SK-N-DZ (cell line): ENCODE measurements around the gene SEMA5B.

Source experiments
- DNase-seq: peaks from one replicate; pipeline ENCODE4 v3.0.0-alpha.2; 2015; ENCODE audit warnings: low spot score

The SEMA5B gene

GRCh38 chr3:123054931-123055330 lies 27.4 kb upstream of the SEMA5B start:
- peak; percentile 69 for DNase-seq

GRCh38 chr3:123054109-123054778 lies 26.7 kb upstream of the SEMA5B start:
- DNase-seq = peak; percentile 69

DNA sequence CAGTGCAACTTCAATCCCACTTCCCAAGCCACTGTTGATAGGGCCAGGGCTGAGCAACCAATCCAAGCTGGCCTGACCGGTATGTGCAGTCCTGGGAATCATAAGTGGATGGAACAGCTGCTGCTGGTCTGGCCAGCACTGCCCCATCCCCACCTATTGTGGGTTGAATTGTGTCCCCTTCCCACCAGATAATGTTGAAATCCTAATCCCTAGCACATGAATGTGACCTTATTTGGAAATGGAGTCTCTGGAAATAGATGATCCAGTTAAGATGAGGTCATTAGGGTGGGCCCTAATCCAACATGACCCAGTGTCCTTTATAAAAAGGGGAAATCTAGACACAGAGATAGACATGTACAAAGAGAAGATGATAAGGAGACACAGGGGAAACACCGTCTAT lies 25.5 kb upstream of the SEMA5B start:
- DNase-seq = no peak

DNA sequence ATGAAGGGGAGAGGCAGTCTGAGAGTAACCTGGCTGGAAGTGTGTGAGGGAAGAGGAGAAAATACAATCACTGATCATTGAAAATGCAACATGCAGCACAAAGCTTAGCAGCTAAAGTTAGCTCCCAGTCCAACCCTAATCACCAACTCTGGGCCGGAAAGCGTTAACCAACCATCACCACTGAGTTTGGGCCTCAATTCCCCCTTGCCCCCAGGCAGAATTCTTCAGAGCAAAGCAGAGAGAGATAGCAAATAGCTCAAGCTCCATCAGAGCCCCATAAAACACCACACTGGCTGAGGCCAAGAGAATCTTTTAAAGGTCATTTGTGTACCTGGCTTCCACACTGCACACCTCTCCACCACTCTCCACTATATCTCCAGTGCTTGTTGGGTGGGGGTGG lies 23.1 kb upstream of the SEMA5B start:
- DNase-seq = no peak

GRCh38 chr3:123048480-123049237 lies 21.1 kb upstream of the SEMA5B start:
- DNase-seq = no peak

GRCh38 chr3:123047062-123047319 lies 19.4 kb upstream of the SEMA5B start:
- no peak for DNase-seq

DNA sequence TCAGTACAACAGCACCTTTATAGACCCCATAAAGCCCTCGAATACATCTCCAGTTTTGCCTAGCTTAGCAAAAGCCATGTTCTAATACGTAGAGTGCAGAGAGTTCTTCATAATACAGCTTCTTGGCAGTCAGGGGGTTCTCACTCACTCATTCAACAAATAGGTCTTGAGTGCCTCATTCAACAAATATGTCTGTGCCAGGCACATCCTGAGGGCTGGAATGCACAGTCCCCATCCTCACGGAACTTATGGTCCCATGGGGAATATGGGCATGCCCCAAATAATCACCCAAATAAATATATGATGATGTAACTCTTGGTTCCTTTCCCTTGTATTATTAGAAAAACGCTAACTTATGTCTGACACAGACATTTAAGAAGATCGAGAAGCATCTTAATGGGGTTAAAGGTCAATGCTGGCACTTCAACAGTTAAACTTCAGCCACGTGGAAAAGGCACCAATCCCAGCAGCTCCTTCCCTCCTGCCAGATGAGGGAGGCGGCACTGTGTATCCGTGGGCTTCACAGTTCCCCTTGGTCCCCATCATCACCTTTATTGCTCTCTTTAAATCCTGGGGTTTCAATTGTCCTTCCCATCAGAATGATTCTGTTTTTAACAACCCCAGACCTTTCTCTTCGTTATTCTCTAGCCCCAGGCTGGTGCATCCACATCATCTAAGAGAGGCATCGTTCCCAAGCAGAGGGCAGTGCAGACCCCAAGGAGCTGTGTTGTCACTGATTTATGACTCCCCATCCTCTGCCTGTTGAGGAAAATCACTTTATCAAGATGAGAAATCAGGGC lies 18.9 kb upstream of the SEMA5B start:
- DNase-seq = peak; percentile 90

DNA sequence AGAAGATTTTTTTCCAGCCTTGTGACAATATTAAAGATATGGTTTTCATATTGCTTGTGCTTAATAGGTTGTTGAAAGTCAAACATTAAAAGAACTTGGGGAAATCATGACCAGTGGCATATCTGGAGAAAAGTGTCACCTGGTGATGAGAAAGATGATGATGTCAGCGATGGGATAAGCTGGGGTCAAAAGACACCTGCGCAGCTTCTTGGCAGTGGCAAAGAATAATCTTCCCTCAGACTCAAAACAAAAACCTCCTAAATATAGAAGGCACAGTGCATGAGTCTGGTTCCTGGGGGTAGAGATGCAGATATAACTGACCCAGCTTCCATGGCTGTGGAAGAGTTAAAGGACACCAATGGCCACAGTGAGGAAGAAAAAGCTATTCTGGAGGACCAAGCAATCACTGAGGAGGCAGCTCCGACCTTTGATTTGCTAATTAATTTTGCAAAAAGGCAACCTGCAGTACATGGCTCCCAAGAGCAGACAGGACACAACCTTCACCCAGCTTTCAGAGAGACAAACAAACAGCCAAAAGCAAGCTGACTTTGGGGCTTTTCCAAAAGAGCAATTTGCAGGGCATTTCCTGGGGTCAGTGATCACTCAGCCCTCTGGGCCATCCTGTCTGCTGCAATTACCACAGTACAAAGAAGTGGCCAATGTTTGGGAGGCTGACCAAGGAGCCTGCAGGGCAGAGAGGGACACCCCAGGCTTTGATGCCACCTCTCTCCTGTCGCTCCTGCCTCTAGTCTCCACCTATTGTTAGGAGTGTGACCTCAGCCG lies 17.6 kb upstream of the SEMA5B start:
- DNase-seq = no peak

DNA sequence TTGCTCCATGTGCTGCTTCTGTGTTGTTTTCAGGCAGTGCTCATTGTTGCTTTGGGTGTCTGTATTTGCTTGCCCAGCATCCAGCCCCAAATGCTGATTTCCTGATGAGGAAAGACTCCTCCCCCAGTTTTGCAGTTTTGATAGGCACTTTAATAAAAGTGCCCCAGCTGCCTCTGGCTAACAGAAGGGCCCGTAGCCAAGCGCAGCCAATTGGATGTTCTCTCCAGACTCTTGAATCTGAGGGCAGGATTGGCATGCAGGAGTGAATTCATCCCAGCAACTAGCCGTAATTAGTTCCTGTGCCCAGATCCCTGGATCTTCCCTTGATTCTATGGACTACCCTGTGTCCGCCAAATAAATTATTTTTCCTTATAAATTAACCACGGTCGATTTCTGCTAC lies 14.8 kb upstream of the SEMA5B start:
- no peak for DNase-seq

DNA sequence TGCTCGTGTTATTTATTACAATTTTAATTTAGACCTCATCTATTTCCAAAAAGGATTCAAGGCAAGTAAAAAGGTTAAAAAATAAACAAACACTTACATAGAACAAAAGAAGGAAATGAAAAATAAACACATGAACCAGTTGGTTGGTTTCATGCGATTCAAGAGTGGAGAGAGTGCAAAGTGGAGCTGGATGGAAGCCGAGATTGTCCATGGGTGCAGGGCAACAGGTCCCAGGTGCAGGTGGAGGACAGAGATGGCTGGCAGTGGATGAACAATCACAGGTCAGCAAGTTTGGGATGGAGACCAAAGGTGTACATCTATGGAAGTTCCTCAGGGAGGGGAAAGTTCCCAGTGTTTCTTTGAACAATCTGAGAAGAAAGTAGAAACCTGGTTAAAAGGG lies 11.6 kb upstream of the SEMA5B start:
- no peak for DNase-seq

DNA sequence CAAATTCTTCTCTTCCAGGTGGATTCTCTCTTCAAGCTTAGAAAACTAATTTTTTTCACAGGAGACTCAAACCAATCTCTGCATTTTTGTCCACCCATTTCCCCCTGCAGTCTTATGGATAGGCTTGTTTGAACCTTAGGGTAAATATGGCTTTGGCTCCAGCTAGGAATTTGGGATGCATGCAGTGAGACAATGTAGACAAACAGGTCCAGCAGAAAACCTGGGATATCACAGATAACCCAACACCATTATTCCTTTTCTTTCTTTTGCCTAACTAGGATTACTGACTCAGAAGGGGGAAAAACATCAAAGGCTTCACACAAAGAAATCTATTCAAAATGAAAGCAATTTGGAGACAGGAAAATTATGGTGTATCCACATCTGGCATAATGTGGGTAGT lies 11.2 kb upstream of the SEMA5B start:
- no peak for DNase-seq

DNA sequence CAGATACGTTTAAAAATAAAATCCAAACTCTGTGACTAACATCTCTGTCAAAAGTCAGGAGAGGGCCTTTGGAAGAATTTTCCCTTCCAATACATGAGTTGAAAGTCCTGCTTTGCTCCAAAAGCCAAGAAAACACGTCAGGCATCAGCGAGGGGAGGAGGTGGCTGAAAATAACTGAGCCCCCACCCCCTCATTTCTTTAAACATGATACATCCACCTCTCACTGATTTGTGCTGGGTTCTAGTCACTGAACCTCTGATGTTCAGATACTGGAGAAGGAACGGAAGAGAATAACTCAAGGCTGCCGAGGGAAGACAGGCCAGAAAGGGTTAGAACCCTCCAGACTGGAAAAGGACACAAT lies 9.4 kb upstream of the SEMA5B start:
- DNase-seq = no peak

GRCh38 chr3:123036352-123037014 lies 8.9 kb upstream of the SEMA5B start:
- DNase-seq = peak; percentile 66

GRCh38 chr3:123034996-123035395 lies 7.4 kb upstream of the SEMA5B start:
- DNase-seq = no peak

DNA sequence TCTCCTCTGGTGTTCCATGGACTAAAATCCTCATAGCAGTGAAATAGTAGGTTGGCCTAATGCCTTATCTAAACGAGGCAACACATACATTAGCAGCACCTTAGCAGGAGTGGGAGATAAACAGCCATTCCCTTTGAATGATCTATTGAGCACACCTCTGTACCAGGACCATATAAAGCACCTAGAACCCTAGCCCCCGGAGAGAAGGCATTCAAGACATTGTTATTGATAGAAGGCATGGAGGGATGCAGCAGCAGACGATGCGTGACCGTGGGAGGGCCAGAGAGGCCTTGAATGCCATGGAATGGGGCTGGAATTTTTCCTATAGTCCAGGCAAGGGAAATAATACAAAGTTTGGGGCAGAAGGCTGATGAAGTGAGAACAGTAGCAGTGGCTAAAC lies 6.6 kb upstream of the SEMA5B start:
- no peak for DNase-seq

- DNase-seq = no peak
Observed at GRCh38 chr3:123032057-123032456, 4.5 kb upstream of the SEMA5B start.

GRCh38 chr3:123031051-123031450 lies 3.5 kb upstream of the SEMA5B start:
- peak; percentile 76 for DNase-seq

GRCh38 chr3:123028233-123028828 lies 768 bp upstream of the SEMA5B start:
- peak; percentile 79 for DNase-seq

DNA sequence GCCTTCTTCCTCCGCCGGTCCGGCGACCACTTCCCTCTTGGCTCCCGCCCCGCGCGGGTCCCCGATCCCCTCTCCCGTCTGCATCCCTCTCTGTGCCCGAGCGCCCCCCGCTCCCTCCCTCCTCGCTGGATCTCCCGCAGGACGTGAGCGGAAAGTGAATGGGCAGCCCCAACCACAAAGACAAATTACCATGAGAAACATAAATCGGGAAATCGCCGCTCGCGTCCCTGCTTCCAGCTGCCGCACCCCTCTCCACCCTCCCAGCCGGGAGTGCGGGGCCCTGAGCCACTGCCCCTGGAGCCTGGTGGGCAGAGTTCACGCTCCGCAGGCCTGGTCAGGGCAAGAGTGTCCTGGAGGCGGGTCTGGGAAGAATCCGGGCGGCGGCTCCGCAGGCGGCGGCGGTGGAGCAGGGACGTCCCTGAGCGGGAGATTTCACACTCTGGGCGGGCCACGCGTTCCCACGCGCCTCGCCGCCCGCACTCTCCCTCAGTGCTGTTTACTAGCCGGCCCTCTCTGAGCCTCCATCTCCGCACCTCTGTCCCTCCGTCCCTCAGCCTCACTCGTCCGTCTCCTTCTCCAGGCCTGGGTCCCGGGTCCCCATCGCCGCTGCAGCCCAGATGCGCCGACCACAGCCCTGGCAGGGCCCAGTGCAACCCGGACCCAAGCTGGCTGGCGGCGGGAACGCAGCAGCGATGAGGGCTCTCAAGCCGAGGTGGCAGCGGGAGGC lies 835 bp downstream of the SEMA5B start:
- DNase-seq = peak; percentile 40
